Tracheal epithelial cell (primary cell): Measurements from ENCODE around the gene OR1K1. TPM values are rescaled to one million over a fixed set of nuclear protein-coding genes. Genes with fewer than 3 reads are reported as not detected.

Source experiments
- total RNA-seq: library from RNA; depleted of rRNA; stranded (reverse); fragments of >200 nt; gene quantifications from 2 replicates; pipeline ENCODE4 v1.2.1, GENCODE V29; 2014

Gene OR1K1
- not detected in 2 replicates for total RNA-seq

GRCh38 chr9:122800066-122801060 lies at the start of gene OR1K1:
OR1K1 (plus strand) TSS chr9:122800123; CDS start chr9:122800123, 0 bp downstream.

GRCh38 chr9:122788831-122789230 lies 11.1 kb upstream of the OR1K1 start, which contains the start of gene OR5C1:
OR5C1 (plus strand) TSS chr9:122788933; CDS start chr9:122788933, 0 bp downstream.

Other genes starting within 250 kb of the OR1K1 start
- not detected in 2 replicates for gene OR1N2, start 247.0 kb upstream of the OR1K1 start, total RNA-seq
- gene OR1L8, start 216.7 kb upstream of the OR1K1 start, total RNA-seq = not detected in 2 replicates
- not detected in 2 replicates for gene OR1Q1, start 185.4 kb upstream of the OR1K1 start, total RNA-seq
- not detected in 2 replicates for gene OR1B1, start 142.5 kb upstream of the OR1K1 start, total RNA-seq
- 0.24 TPM in 1 of 2 replicates, not detected in the other for gene OR1L1, start 138.4 kb upstream of the OR1K1 start, total RNA-seq
- gene OR1L3, start 125.0 kb upstream of the OR1K1 start, total RNA-seq = not detected in 2 replicates
- gene OR1L4, start 76.1 kb upstream of the OR1K1 start, total RNA-seq = not detected in 2 replicates
- 0.24 TPM in 1 of 2 replicates, not detected in the other for gene OR1L6, start 57.8 kb upstream of the OR1K1 start, total RNA-seq
- gene OR5C1, start 11.2 kb upstream of the OR1K1 start, total RNA-seq = not detected in 2 replicates
- 28.1 and 32.3 TPM in 2 replicates for gene PDCL, start 28.5 kb downstream of the OR1K1 start, total RNA-seq
- gene RC3H2, start 105.2 kb downstream of the OR1K1 start, total RNA-seq = 55.2 and 56.1 TPM in 2 replicates
- 13.3 and 16.8 TPM in 2 replicates for gene ZBTB6, start 113.2 kb downstream of the OR1K1 start, total RNA-seq
- gene ZBTB26, start 131.4 kb downstream of the OR1K1 start, total RNA-seq = 1.4 and 2.1 TPM in 2 replicates
- 32.5 and 40.9 TPM in 2 replicates for gene RABGAP1, start 140.9 kb downstream of the OR1K1 start, total RNA-seq
- 0.48 and 0.64 TPM in 2 replicates for gene GPR21, start 233.5 kb downstream of the OR1K1 start, total RNA-seq